Endothelial cell of umbilical vein (primary cell): ENCODE results near the gene NHLRC4. TPM values are rescaled to one million over a fixed set of nuclear protein-coding genes. Genes with fewer than 3 reads are reported as not detected.

ENCODE experiments used
- BruUV-seq: library from RNA; stranded (reverse); fragments of 400-500 nt; replicated peaks from 2 replicates; lab custom pipeline; 2021; lab: Mats Ljungman, UMichigan
- CTCF ChIA-PET: fragments of 300-600, 350-600 bp; sonication (Branson Sonifier 250); formaldehyde crosslinking; loops from one replicate; lab custom pipeline; 2021; ENCODE audit warnings: antibody characterized with exemption, inconsistent platforms; lab: Charles Lee
- POLR2A ChIA-PET: fragments of 300-600, 350-600 bp; sonication (Branson Sonifier 250); formaldehyde crosslinking; loops from one replicate; lab custom pipeline; 2021; ENCODE audit warnings: antibody characterized with exemption, inconsistent platforms; lab: Charles Lee
- DNase-seq: peaks from one replicate; pipeline ENCODE4 v3.0.0-alpha.2; 2011; ENCODE audit warnings: low read depth, low spot score
- FAIRE-seq: peaks from 2 replicates; lab custom pipeline; 2011; peaks lifted over from hg19 to GRCh38; lab: Jason Lieb, UNC
- H2AFZ ChIP-seq: 2 replicates; pipeline ENCODE4 v1.6.0; 2012; ENCODE audit warnings: low read depth, low read length, control low read depth, inconsistent platforms
- H3K27ac ChIP-seq: 2 replicates; pipeline ENCODE4 v1.5.1; 2011; ENCODE audit warnings: low read depth, mild to moderate bottlenecking, control low read depth, low read length, moderate library complexity; ENCODE audit not compliant: insufficient read depth
- H3K27me3 ChIP-seq, 2 experiments: 2 replicates each; pipeline versions ENCODE4 v1.6.0 to v1.6.1; 2011; ENCODE audit warnings: low read length in 2 of 2, mixed read lengths in 1 of 2; ENCODE audit not compliant: control insufficient read depth in 2 of 2, insufficient read depth in 2 of 2
- H3K36me3 ChIP-seq, 2 experiments: 2 replicates in 1 of 2; 3 replicates in 1 of 2; pipeline ENCODE4 v1.5.1; 2011; ENCODE audit warnings: low read length in 2 of 2, mild to moderate bottlenecking in 1 of 2, moderate library complexity in 1 of 2; ENCODE audit not compliant: control insufficient read depth in 2 of 2, insufficient read depth in 2 of 2; ENCODE audit errors: extremely low read depth in 1 of 2
- H3K4me1 ChIP-seq: 3 replicates; pipeline ENCODE4 v1.5.1; 2011; ENCODE audit warnings: mild to moderate bottlenecking, low read length; ENCODE audit not compliant: control insufficient read depth, insufficient read depth; ENCODE audit errors: extremely low read depth
- H3K4me2 ChIP-seq: 2 replicates; pipeline ENCODE4 v1.6.1; 2011; ENCODE audit warnings: low read length, control low read depth, mixed read lengths; ENCODE audit not compliant: insufficient read depth
- H3K4me3 ChIP-seq, 3 experiments: fragments of 200-600 bp in 1 of 3; sonication (generic), shearing (Covaris generic) in 1 of 3; replicated peaks in 1 of 3; 2 replicates each; pipeline ENCODE4 v1.5.1; 2011 to 2016; ENCODE audit warnings: control low read depth in 3 of 3, low read length in 3 of 3, mild to moderate bottlenecking in 2 of 3, inconsistent platforms in 1 of 3, low read depth in 1 of 3, moderate library complexity in 1 of 3; ENCODE audit not compliant: insufficient read depth in 1 of 3
- H3K79me2 ChIP-seq: 2 replicates; pipeline ENCODE4 v1.6.0; 2012; ENCODE audit warnings: low read length, inconsistent platforms; ENCODE audit not compliant: control insufficient read depth, insufficient read depth
- H3K9ac ChIP-seq: replicated peaks from 2 replicates; pipeline ENCODE3; 2011; ENCODE audit warnings: low read length, control low read depth; ENCODE audit not compliant: insufficient read depth; ENCODE audit errors: extremely low read depth
- H3K9me1 ChIP-seq: replicated peaks from 3 replicates; pipeline ENCODE4 v1.6.0; 2011; ENCODE audit warnings: mild to moderate bottlenecking, low read length; ENCODE audit not compliant: control insufficient read depth, insufficient read depth; ENCODE audit errors: extremely low read depth
- H3K9me3 ChIP-seq: replicated peaks from 2 replicates; pipeline ENCODE4 v1.5.1; 2012; ENCODE audit warnings: low read length, inconsistent platforms; ENCODE audit not compliant: control insufficient read depth, insufficient read depth
- H4K20me1 ChIP-seq: replicated peaks from 2 replicates; pipeline ENCODE3; 2011; ENCODE audit warnings: mild to moderate bottlenecking, low read length; ENCODE audit not compliant: control insufficient read depth, insufficient read depth; ENCODE audit errors: extremely low read depth
- EZH2 ChIP-seq: IDR thresholded peaks from 2 replicates; pipeline ENCODE4 v1.6.1; 2012; ENCODE audit warnings: borderline replicate concordance, low read depth, mild to moderate bottlenecking, moderate library complexity, low read length, inconsistent platforms; ENCODE audit not compliant: severe bottlenecking
- FOS ChIP-seq: IDR thresholded peaks from 2 replicates; pipeline ENCODE4 v1.6.1; 2011; ENCODE audit warnings: mild to moderate bottlenecking, low read length, moderate library complexity, borderline replicate concordance; ENCODE audit not compliant: insufficient read depth
- GATA2 ChIP-seq: IDR thresholded peaks from 2 replicates; pipeline ENCODE4 v1.7.0; 2011; ENCODE audit warnings: low read depth, mild to moderate bottlenecking, moderate library complexity, mixed read lengths, low read length; ENCODE audit not compliant: insufficient read length, insufficient read depth
- JUN ChIP-seq: IDR thresholded peaks from 2 replicates; pipeline ENCODE4 v1.6.1; 2011; ENCODE audit warnings: borderline replicate concordance, low read depth; ENCODE audit not compliant: insufficient read length, insufficient read depth
- MYC ChIP-seq: IDR thresholded peaks from one replicate; pipeline ENCODE4 v1.6.1; 2011; ENCODE audit warnings: mild to moderate bottlenecking, low read depth, low read length
- POLR2A ChIP-seq: IDR thresholded peaks from 2 replicates; pipeline ENCODE4 v1.6.1; 2012; ENCODE audit warnings: low read depth, mild to moderate bottlenecking, control low read depth, low read length
- POLR2AphosphoS5 ChIP-seq: IDR thresholded peaks from 2 replicates; pipeline ENCODE4 v1.6.1; 2012; ENCODE audit warnings: low read depth, mild to moderate bottlenecking, control low read depth, low read length, moderate library complexity; ENCODE audit not compliant: insufficient read depth
- dilution Hi-C: fragments of 300-500 bp; cut with MboI; formaldehyde crosslinking; loops from one replicate; pipeline ENCODE4 v1.15.0; 2019; ENCODE audit warnings: low sequenced_read_pairs; ENCODE audit not compliant: extremely low pct_ligation_motif_present
- intact Hi-C: fragments of 100-400 bp; cut with micrococcal nuclease; formaldehyde crosslinking; loops from one replicate; pipeline ENCODE4 v1.10.0; 2022
- polyA plus RNA-seq, 4 experiments: library from polyadenylated mRNA; depleted of rRNA in 3 of 4; stranded (reverse) in 3 of 4; unstranded in 1 of 4; fragments of >200 nt; gene quantifications; 2 replicates each; pipeline versions ENCODE4 v1.2.1 to v1.2.3, GENCODE V29; 2011 to 2012; ENCODE audit warnings: missing spikeins in 1 of 4
- total RNA-seq: library from RNA; stranded (reverse); gene quantifications from 2 replicates; pipeline ENCODE4 v1.2.3, GENCODE V29; 2021
- TF ChIP-seq, protein P1 (sequence below): IDR thresholded peaks from 2 replicates; pipeline ENCODE4 v1.6.1; 2011; ENCODE audit not compliant: insufficient read depth, insufficient read length
- TF ChIP-seq, protein P2 (sequence below), 2 donors: IDR thresholded peaks; 1 replicate in 1 of 2; 2 replicates in 1 of 2; pipeline ENCODE4 v1.5.1; 2011; ENCODE audit warnings: low read length in 2 of 2, mild to moderate bottlenecking in 2 of 2, moderate library complexity in 2 of 2, control low read depth in 1 of 2, inconsistent platforms in 1 of 2, low read depth in 1 of 2; ENCODE audit not compliant: insufficient read depth in 1 of 2; ENCODE audit errors: extremely low read depth in 1 of 2

Gene NHLRC4
- total and polyA plus RNA-seq, 2 donors (not counting 3 experiments of a cell fraction or from before 2014, with no cell fraction given), result 0.73 to 0.94 TPM

DNA sequence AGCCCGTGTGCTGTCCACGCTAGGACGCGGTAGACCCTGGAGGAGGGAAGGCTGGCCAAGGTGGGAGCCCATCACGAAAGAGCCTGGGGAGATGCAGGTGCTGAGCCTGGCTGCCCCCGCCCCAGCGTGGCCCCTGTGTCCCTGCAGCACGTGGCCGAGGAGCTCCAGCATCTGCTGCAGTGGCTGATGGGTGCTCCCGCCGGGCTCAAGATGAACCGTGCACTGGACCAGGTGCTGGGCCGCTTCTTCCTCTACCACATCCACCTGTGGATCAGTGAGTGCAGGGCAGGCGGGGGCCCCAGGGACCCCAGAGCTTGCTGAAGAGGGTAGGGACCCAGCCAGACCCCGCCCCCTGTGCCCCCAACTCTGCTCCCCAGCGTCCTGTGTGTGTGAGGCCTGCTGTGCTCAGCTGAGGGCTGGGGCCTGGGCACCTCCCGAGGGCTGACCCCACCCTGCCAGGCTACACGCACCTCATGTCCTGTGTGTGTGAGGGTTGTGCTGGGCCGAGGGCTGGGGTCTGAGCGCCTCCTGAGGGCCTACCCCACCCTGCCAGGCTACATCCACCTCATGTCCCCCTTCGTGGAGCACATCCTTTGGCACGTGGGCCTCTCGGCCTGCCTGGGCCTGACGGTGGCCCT is 11.5 kb downstream of the NHLRC4 start:
- Histone ChIP-seq H3K4me3 (no peak overlapping the region), H3K9me3 (no peaks in the 10 kb centered on the region), H3K27me3 (no peaks in the 10 kb centered on the region), H3K4me2 (no peak overlapping the region), H3K4me1 (peaks cover 2% of the 10 kb centered on the region), H3K27ac (no peak overlapping the region), H4K20me1 (no peaks in the 10 kb centered on the region), H3K9ac (no peak overlapping the region), H3K9me1 (no peaks in the 10 kb centered on the region), H3K36me3 (peaks cover 0 to 16% of the 10 kb centered on the region in 2 experiments), H3K79me2 (no peaks in the 10 kb centered on the region), H2AFZ (no peak overlapping the region)
- DNase-seq (no peak), FAIRE-seq (no peak)
- CTCF ChIA-PET, result interaction anchor here (1.0 to 2.1 kb wide), 5 partner anchors 10 to 92 kb away, joined by 3 to 10 read pairs (median 5); no protein-coding TSS in a partner anchor
- POLR2A ChIA-PET, result interaction anchor here (0.6 kb wide), 1 partner anchor 76 kb away, joined by 6 read pairs; no protein-coding TSS in a partner anchor
- intact Hi-C loops (no loop called here), dilution Hi-C loops (no loop called here)
- TF ChIP-seq MYC (no peak), POLR2AphosphoS5 (peak; percentile 14)
- no TSS peak for BruUV-seq

DNA sequence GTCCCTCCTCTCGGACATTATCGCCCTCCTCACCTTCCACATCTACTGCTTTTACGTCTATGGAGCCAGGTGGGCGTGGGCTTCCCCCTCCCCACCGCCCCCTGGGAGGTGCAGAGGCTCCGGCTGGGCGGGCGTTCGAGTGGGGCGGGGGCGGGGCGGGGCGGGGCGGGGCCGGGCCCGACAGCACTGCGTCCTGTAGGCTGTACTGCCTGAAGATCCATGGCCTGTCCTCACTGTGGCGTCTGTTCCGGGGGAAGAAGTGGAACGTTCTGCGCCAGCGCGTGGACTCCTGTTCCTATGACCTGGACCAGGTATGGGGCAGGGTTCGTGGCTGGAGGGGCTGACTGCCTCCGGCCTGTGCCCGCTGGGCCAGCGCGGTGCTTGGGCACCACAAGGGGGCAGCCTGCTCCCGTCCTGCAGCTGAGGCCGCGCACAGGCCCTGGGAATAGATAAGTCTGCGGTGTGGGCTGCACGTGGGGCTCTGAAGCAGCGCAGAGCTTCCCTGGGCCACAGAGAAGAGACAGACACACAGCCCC is 12.1 kb downstream of the NHLRC4 start:
- Histone ChIP-seq H3K9me1 (no peaks in the 10 kb centered on the region), H3K9me3 (no peaks in the 10 kb centered on the region), H3K9ac (no peak overlapping the region), H3K27me3 (no peaks in the 10 kb centered on the region), H4K20me1 (no peaks in the 10 kb centered on the region), H3K4me2 (no peak overlapping the region), H3K36me3 (peaks cover 0 to 14% of the 10 kb centered on the region in 2 experiments), H3K27ac (no peak overlapping the region), H3K4me3 (peak overlapping the region in 1 of 3 experiments; percentile 20), H3K79me2 (no peaks in the 10 kb centered on the region), H3K4me1 (peaks cover 2% of the 10 kb centered on the region), H2AFZ (peak overlapping the region; percentile 5)
- TF ChIP-seq POLR2A (no peak), FOS (no peak), MYC (peak; percentile 47), EZH2 (no peak), GATA2 (no peak), JUN (no peak), POLR2AphosphoS5 (peak; percentile 22)
- TF ChIP-seq, protein P1, sequence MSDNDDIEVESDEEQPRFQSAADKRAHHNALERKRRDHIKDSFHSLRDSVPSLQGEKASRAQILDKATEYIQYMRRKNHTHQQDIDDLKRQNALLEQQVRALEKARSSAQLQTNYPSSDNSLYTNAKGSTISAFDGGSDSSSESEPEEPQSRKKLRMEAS, result no peak
- TF ChIP-seq, protein P2, sequence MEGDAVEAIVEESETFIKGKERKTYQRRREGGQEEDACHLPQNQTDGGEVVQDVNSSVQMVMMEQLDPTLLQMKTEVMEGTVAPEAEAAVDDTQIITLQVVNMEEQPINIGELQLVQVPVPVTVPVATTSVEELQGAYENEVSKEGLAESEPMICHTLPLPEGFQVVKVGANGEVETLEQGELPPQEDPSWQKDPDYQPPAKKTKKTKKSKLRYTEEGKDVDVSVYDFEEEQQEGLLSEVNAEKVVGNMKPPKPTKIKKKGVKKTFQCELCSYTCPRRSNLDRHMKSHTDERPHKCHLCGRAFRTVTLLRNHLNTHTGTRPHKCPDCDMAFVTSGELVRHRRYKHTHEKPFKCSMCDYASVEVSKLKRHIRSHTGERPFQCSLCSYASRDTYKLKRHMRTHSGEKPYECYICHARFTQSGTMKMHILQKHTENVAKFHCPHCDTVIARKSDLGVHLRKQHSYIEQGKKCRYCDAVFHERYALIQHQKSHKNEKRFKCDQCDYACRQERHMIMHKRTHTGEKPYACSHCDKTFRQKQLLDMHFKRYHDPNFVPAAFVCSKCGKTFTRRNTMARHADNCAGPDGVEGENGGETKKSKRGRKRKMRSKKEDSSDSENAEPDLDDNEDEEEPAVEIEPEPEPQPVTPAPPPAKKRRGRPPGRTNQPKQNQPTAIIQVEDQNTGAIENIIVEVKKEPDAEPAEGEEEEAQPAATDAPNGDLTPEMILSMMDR (IDR thresholded peaks at IDR 0.05; ENCODE audit: extremely low read depth in 1 of 2, insufficient read depth in 1 of 2, low read depth in 1 of 2, low read length in 2 of 2), result peak; percentile 95 to 98
- no TSS peak for BruUV-seq
- POLR2A ChIA-PET, result no interaction called here
- intact Hi-C loops, result loop anchor here (1.0 kb wide), 1 partner anchor 81 kb away; no protein-coding TSS in a partner anchor
- DNase-seq (peak; percentile 76), FAIRE-seq (peak; percentile 82)
- dilution Hi-C loops, result no loop called here
- CTCF ChIA-PET, result interaction anchor here (0.5 to 2.1 kb wide), 14 partner anchors 10 to 107 kb away, joined by 3 to 10 read pairs (median 4); partner anchors contain the start of genes METTL26, RAB40C, RHOT2 and STUB1
